ENCODE measurements around the gene NARS2.

DNA sequence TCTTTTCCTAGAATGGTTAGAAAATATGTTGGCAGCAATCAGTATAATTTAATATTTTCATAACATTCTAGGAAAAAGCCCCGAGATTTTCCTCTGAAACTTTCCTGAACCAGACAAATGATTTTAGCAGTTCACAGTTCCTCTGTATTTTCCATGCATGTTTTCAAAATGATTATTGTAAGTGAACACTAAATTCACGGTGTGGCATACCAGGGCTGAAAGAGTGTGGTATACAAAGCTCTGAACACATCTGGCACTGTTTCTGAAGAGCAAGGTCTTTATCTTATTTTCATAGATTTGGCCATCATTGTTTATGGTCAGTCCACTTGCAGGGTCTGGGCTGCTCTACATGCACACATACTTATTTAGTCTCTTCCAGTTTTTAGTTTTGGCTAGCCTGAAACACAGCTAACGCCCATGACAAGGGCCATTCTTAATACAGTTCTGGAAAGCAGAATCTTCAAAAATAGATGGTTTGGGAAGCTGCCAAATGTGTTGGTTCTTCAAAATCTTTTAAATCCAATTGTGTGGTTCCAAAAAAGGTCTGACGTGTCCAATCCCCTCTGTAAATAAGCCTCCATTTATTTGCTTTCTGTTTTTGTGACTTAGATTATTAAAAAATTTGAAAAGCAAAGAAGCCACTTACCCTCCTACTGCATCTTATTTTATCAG is 149.1 kb downstream of the NARS2 start:
- no peak for TF ChIP-seq EZH2 (IDR thresholded peaks at IDR 0.05; ENCODE audit: insufficient read depth, poor library complexity, severe bottlenecking)
- TF ChIP-seq EZH2phosphoT487 (IDR thresholded peaks at IDR 0.05; ENCODE audit: insufficient read depth, low read depth): no peak
